ENCODE results near the gene GPC4. TPM values are rescaled to one million over a fixed set of nuclear protein-coding genes. Genes with fewer than 3 reads are reported as not detected.

The GPC4 gene
- total RNA-seq, 1 donor from 2014 or later, result 1.2 TPM

- no peak for DNase-seq (ENCODE audit: low read depth)
Measured at GRCh38 chrX:133412246-133412645, 3.0 kb downstream of the GPC4 start.

GRCh38 chrX:133410550-133410949 lies 4.7 kb downstream of the GPC4 start:
- no peak for DNase-seq (ENCODE audit: low read depth)

- DNase-seq (ENCODE audit: low read depth), result peak; percentile 12
Measured at GRCh38 chrX:133405498-133406185, 9.6 kb downstream of the GPC4 start.

GRCh38 chrX:133403984-133404383 lies 11.3 kb downstream of the GPC4 start:
- no peak for DNase-seq (ENCODE audit: low read depth)

GRCh38 chrX:133402830-133403625 lies 12.3 kb downstream of the GPC4 start:
- no peak for DNase-seq (ENCODE audit: low read depth)

GRCh38 chrX:133402042-133402453 lies 13.2 kb downstream of the GPC4 start:
- no peak for DNase-seq (ENCODE audit: low read depth)

- DNase-seq (ENCODE audit: low read depth), result no peak
Measured at GRCh38 chrX:133401536-133401935, 13.8 kb downstream of the GPC4 start.

GRCh38 chrX:133399411-133399810 lies 15.9 kb downstream of the GPC4 start:
- DNase-seq (ENCODE audit: low read depth), result no peak

- DNase-seq (ENCODE audit: low read depth), result no peak
Measured at GRCh38 chrX:133394765-133395164, 20.5 kb downstream of the GPC4 start.

GRCh38 chrX:133392671-133393070 lies 22.6 kb downstream of the GPC4 start:
- no peak for DNase-seq (ENCODE audit: low read depth)

GRCh38 chrX:133391111-133391510 lies 24.2 kb downstream of the GPC4 start:
- DNase-seq (ENCODE audit: low read depth), result no peak

- no peak for DNase-seq (ENCODE audit: low read depth)
Measured at GRCh38 chrX:133390676-133391075, 24.6 kb downstream of the GPC4 start.

- no peak for DNase-seq (ENCODE audit: low read depth)
Measured at GRCh38 chrX:133389975-133390374, 25.3 kb downstream of the GPC4 start.

- DNase-seq (ENCODE audit: low read depth), result no peak
Measured at GRCh38 chrX:133384454-133384853, 30.8 kb downstream of the GPC4 start.

GRCh38 chrX:133380711-133381619 lies 34.3 kb downstream of the GPC4 start:
- no peak for DNase-seq (ENCODE audit: low read depth)

- DNase-seq (ENCODE audit: low read depth), result no peak
Measured at GRCh38 chrX:133376422-133376821, 38.9 kb downstream of the GPC4 start.

GRCh38 chrX:133375615-133376340 lies 39.5 kb downstream of the GPC4 start:
- DNase-seq (ENCODE audit: low read depth), result no peak

- no peak for DNase-seq (ENCODE audit: low read depth)
Measured at GRCh38 chrX:133374874-133375387, 40.4 kb downstream of the GPC4 start.

- DNase-seq (ENCODE audit: low read depth), result no peak
Measured at GRCh38 chrX:133373386-133374079, 41.8 kb downstream of the GPC4 start.

- no peak for DNase-seq (ENCODE audit: low read depth)
Measured at GRCh38 chrX:133370696-133371275, 44.5 kb downstream of the GPC4 start.

Data from myocyte (in vitro differentiated cells).